Bronchus fibroblast of lung (primary cell): ENCODE measurements around the gene SAFB2. TPM values are rescaled to one million over a fixed set of nuclear protein-coding genes. Genes with fewer than 3 reads are reported as not detected.

Experiments
- total RNA-seq: library from RNA; depleted of rRNA; stranded (reverse); fragments of >200 nt; gene quantifications from 2 replicates; pipeline ENCODE4 v1.2.3, GENCODE V29; 2015

The SAFB2 gene
- 9.2 and 11.9 TPM in 2 replicates for total RNA-seq

DNA sequence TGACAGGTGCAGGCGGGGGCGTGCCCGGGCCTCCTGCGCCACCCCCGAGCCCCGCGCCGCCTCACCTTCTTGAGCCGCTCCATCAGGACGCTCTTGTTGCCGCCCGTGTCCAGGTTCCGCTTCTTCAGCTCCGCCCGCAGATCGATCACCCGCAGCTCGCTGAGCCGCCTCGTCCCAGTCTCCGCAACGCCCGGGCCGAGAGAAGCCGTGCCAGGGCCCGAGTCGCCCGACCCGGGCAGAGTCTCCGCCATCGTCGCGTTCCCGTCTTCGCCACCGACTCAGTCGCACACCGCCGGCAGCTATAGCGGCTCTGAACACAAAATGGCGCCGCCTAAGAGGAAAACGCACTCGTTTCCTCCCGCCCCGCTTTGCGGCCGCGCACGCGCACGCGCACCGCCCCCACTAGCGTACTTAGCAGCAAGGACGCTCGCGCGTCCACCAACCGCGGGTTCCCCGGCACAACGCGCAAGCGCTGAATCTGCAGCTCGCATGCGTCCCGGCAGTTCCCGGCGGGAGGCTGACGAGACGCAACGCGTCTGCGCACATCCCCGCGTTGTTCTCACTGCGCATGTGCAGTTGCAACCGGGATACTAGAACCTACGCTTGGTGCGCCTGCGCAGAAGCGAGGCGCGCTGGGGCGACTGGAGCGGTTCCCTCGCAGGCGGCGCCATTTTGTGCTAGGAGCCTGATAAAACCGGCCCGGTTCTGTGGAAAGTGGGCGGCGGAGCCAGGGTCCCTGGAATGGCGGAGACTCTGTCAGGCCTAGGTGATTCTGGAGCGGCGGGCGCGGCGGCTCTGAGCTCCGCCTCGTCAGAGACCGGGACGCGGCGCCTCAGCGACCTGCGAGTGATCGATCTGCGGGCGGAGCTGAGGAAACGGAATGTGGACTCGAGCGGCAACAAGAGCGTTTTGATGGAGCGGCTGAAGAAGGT, at the start of gene SAFB2, which contains the start of gene SAFB:
TSS of gene SAFB2 (minus strand) at position 312 of the 932 bp plus-strand sequence. CDS start at position 251, 61 bp downstream.
TSS of gene SAFB (plus strand) at position 619 of the 932 bp plus-strand sequence. CDS start at position 742, 123 bp downstream.

DNA sequence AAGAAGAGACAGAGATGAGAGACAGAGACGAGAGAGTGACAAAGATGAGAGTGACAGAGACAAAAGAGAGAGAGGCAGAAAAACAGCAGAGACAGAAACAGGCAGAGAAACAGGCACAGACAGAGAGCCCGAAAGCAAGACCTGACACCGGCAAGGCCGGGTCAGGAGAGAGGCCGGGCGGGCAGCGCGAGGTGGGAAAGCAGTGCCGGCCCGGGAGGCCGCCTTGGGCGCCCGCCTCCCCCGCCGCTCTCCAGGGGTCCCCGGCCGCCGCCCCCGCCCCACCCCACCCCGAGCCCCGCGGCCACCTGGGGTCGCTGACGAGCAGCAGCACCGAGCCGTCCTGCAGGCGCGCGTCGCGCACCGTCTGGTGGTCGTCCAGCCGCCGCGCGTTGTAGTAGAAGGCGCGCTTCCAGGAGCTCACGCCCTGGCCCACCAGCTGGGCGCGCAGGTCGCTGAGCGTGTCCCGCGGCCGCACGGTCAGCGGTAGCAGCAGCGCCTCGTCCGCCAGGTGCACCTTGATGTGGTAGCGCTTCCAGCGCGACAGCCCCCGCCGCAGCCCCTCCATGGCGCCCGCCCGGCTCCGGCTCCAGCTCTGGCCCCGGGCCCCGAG, 55.1 kb downstream of the SAFB2 start, which contains the start of gene TINCR:
TSS of gene TINCR (minus strand) at position 594 of the 610 bp plus-strand sequence.

Other genes with a start within 250 kb of the SAFB2 start
- gene ZNRF4, start 167.4 kb downstream of the SAFB2 start, total RNA-seq: not detected in 2 replicates
- under 0.01 TPM in 1 of 2 replicates, not detected in the other for gene TINCR, start 54.8 kb downstream of the SAFB2 start, total RNA-seq
- 29.4 and 41.8 TPM in 2 replicates for gene SAFB, start 307 bp upstream of the SAFB2 start, total RNA-seq
- gene MICOS13, start 57.7 kb upstream of the SAFB2 start, total RNA-seq: 93.1 and 93.7 TPM in 2 replicates
- gene HSD11B1L, start 58.3 kb upstream of the SAFB2 start, total RNA-seq: 12.4 and 13.1 TPM in 2 replicates
- gene RPL36, start 67.5 kb upstream of the SAFB2 start, total RNA-seq: 1,608 and 1,657 TPM in 2 replicates
- gene LONP1, start 97.4 kb upstream of the SAFB2 start, total RNA-seq: 98.4 and 109 TPM in 2 replicates
- gene CATSPERD, start 97.9 kb upstream of the SAFB2 start, total RNA-seq: not detected in 2 replicates
- gene PRR22, start 162.0 kb upstream of the SAFB2 start, total RNA-seq: 0.59 TPM in 1 of 2 replicates, not detected in the other
- 24.4 and 24.5 TPM in 2 replicates for gene DUS3L, start 168.4 kb upstream of the SAFB2 start, total RNA-seq
- gene NRTN, start 182.3 kb upstream of the SAFB2 start, total RNA-seq: 0.15 TPM in 1 of 2 replicates, not detected in the other
- not detected in 2 replicates for gene FUT6, start 216.9 kb upstream of the SAFB2 start, total RNA-seq
- under 0.01 TPM in 1 of 2 replicates, not detected in the other for gene FUT3, start 228.7 kb upstream of the SAFB2 start, total RNA-seq
- not detected in 2 replicates for gene FUT5, start 247.8 kb upstream of the SAFB2 start, total RNA-seq